GM03348 (cell line): ENCODE data around the gene OR6J1.
"Not testable (repeated sequence)": the region's sequence is repeated elsewhere in the genome, so short reads cannot be mapped to it uniquely, and the experiment has no call there.

Experiments used
- DNase-seq: peaks from one replicate; pipeline ENCODE4 v3.0.0; 2012; ENCODE audit warnings: low spot score

OR6J1 gene

GRCh38 chr14:22644305-22644635 is at the start of gene OR6J1:
Gene OR6J1 (minus strand): TSS chr14:22644352. CDS start chr14:22634811, 9,541 bp downstream.
- DNase-seq = no peak

GRCh38 chr14:22692194-22692593 is 48.0 kb upstream of the OR6J1 start:
- no peak for DNase-seq

GRCh38 chr14:22691171-22691570 is 47.0 kb upstream of the OR6J1 start:
- DNase-seq = peak; percentile 59

GRCh38 chr14:22689199-22689598 is 45.0 kb upstream of the OR6J1 start:
- peak; percentile 72 for DNase-seq

GRCh38 chr14:22687969-22688368 is 43.8 kb upstream of the OR6J1 start:
- DNase-seq = not testable (repeated sequence)

- not testable (repeated sequence) for DNase-seq
These were observed 42.0 kb upstream of the OR6J1 start for GRCh38 chr14:22686176-22686611.

- no peak for DNase-seq
These were observed 41.3 kb upstream of the OR6J1 start for GRCh38 chr14:22685467-22685866.

GRCh38 chr14:22683428-22683827 is 39.3 kb upstream of the OR6J1 start:
- DNase-seq = not testable (repeated sequence)

GRCh38 chr14:22678221-22678620 is 34.1 kb upstream of the OR6J1 start:
- DNase-seq = no peak

- not testable (repeated sequence) for DNase-seq
These were observed 33.4 kb upstream of the OR6J1 start for GRCh38 chr14:22677551-22677950.

GRCh38 chr14:22671622-22672021 is 27.5 kb upstream of the OR6J1 start:
- DNase-seq = no peak

GRCh38 chr14:22668863-22669262 is 24.7 kb upstream of the OR6J1 start:
- no peak for DNase-seq

GRCh38 chr14:22668417-22668816 is 24.3 kb upstream of the OR6J1 start:
- peak; percentile 63 for DNase-seq

- no peak for DNase-seq
These were observed 23.7 kb upstream of the OR6J1 start for GRCh38 chr14:22667881-22668280.

GRCh38 chr14:22666203-22666893 is 22.2 kb upstream of the OR6J1 start:
- DNase-seq = no peak

- no peak for DNase-seq
These were observed 20.1 kb upstream of the OR6J1 start for GRCh38 chr14:22664261-22664660.

GRCh38 chr14:22660654-22661053 is 16.5 kb upstream of the OR6J1 start:
- DNase-seq = no peak

- no peak for DNase-seq
These were observed 14.8 kb upstream of the OR6J1 start for GRCh38 chr14:22658946-22659345.

- peak; percentile 55 for DNase-seq
These were observed 13.7 kb upstream of the OR6J1 start for GRCh38 chr14:22657861-22658260.

- no peak for DNase-seq
These were observed 13.0 kb upstream of the OR6J1 start for GRCh38 chr14:22656945-22657731.

- no peak for DNase-seq
These were observed 12.1 kb upstream of the OR6J1 start for GRCh38 chr14:22656226-22656625.

GRCh38 chr14:22653012-22653621 is 9.0 kb upstream of the OR6J1 start:
- DNase-seq = peak; percentile 86

- no peak for DNase-seq
These were observed 7.4 kb upstream of the OR6J1 start for GRCh38 chr14:22651586-22651985.
